Tibial nerve (tissue), 4 donors: ENCODE measurements around the gene LOX.

Experiments
- EP300 ChIP-seq, 2 donors: sonication (generic); formaldehyde crosslinking; IDR thresholded peaks; one replicate each; pipeline ENCODE4 v1.6.1; 2017; ENCODE audit warnings: antibody characterized with exemption in 2 of 2, mild to moderate bottlenecking in 1 of 2
- POLR2A ChIP-seq, 2 donors: fragments of 450-650 bp; IDR thresholded peaks; one replicate each; pipeline ENCODE4 v1.6.1; 2017; ENCODE audit warnings: antibody characterized with exemption in 2 of 2, mild to moderate bottlenecking in 2 of 2, moderate library complexity in 2 of 2
- TF ChIP-seq, protein P1 (sequence below), 5 experiments: fragments of 200-600 bp in 3 of 5; fragments of 450-650 bp in 2 of 5; sonication (generic) in 3 of 5; IDR thresholded peaks; one replicate each; pipeline ENCODE4 v1.5.1; 2016 to 2019; ENCODE audit warnings: antibody characterized with exemption in 5 of 5, mild to moderate bottlenecking in 3 of 5, moderate library complexity in 2 of 5

DNA sequence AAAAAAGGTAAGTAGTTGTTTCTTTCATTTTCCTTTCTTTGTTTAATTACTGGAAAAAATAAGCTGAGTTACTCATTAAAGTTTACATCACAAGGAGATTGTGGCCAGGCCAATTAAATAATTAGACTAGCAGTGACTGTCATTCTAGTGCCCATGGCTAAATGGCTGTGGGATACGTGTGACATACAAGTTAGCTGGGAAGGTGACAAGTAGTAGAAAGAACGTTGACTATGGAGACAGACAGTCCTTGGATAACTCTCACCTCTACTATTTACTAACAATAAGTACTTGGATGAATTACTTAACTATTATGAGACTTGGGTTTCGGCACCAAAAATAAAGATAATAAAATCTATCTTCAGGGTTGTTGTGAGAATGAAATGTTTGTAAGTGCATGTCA is 7.0 kb upstream of the LOX start:
- TF ChIP-seq, protein P1, sequence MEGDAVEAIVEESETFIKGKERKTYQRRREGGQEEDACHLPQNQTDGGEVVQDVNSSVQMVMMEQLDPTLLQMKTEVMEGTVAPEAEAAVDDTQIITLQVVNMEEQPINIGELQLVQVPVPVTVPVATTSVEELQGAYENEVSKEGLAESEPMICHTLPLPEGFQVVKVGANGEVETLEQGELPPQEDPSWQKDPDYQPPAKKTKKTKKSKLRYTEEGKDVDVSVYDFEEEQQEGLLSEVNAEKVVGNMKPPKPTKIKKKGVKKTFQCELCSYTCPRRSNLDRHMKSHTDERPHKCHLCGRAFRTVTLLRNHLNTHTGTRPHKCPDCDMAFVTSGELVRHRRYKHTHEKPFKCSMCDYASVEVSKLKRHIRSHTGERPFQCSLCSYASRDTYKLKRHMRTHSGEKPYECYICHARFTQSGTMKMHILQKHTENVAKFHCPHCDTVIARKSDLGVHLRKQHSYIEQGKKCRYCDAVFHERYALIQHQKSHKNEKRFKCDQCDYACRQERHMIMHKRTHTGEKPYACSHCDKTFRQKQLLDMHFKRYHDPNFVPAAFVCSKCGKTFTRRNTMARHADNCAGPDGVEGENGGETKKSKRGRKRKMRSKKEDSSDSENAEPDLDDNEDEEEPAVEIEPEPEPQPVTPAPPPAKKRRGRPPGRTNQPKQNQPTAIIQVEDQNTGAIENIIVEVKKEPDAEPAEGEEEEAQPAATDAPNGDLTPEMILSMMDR (IDR thresholded peaks at IDR 0.05) = no peak
- TF ChIP-seq EP300 (IDR thresholded peaks at IDR 0.05) (no peak), POLR2A (IDR thresholded peaks at IDR 0.05) (no peak)
